Measurements from ENCODE around the gene PHF1.

GRCh38 chr6:33453393-33454008 is 42.7 kb downstream of the PHF1 start:
- TF ChIP-seq EZH2 (IDR thresholded peaks at IDR 0.05; ENCODE audit: insufficient read depth, poor library complexity, severe bottlenecking) (no peak), EZH2phosphoT487 (IDR thresholded peaks at IDR 0.05; ENCODE audit: insufficient read depth, low read depth) (no peak)
